Adipose tissue (tissue), 3 donors: ENCODE results near the gene TP73. TPM values are rescaled to one million over a fixed set of nuclear protein-coding genes. Genes with fewer than 3 reads are reported as not detected.
"Not testable (repeated sequence)": the region's sequence is repeated elsewhere in the genome, so short reads cannot be mapped to it uniquely, and the experiment has no call there.

Experiments
- H3K27ac ChIP-seq: one replicate; pipeline ENCODE4 v1.5.1; 2013; ENCODE audit warnings: low read depth, low read length
- WGBS, 3 donors: extraction: QIAGEN DNeasy Blood & Tissue Kit; methylation state at CpG; one replicate each; pipeline ENCODE4 v1.1.7; 2013; 5-methylcytosine and 5-hydroxymethylcytosine counted together
- polyA plus RNA-seq, 3 donors: library from polyadenylated mRNA; stranded (reverse); fragments of 200-250 nt; gene quantifications; one replicate each; pipeline ENCODE4 v1.2.3, GENCODE V29; 2013
- donor health status: healthy with polysubstance abuse.
- donor health status: Bipolar disorder and iron deficiency.
- donor health status: healthy.

The TP73 gene
- polyA plus RNA-seq, 3 donors, result 0.01 to 0.24 TPM; not detected in 1

- 79 to 86% (median 82%) methylated on average over 7 to 9 of the region's 9 CpGs for WGBS, 3 donors
Measured at GRCh38 chr1:3616861-3617260, 35.5 kb upstream of the TP73 start.

GRCh38 chr1:3617806-3618345 is 34.4 kb upstream of the TP73 start:
- 83 to 85% (median 84%) methylated on average over 16 to 18 of the region's 18 CpGs for WGBS, 3 donors

More at GRCh38 chr1:3616861-3617260, 35.5 kb upstream of the TP73 start:
- no peak overlapping the region for H3K27ac ChIP-seq

GRCh38 chr1:3618531-3618880 is 33.8 kb upstream of the TP73 start:
- no peak overlapping the region for H3K27ac ChIP-seq
- 55 to 76% (median 61%) methylated on average over 9 of the region's 9 CpGs for WGBS, 3 donors

More at GRCh38 chr1:3617806-3618345, 34.4 kb upstream of the TP73 start:
- H3K27ac ChIP-seq, result no peak overlapping the region

- WGBS, 3 donors, result 9 to 19% (median 12%) methylated on average over 18 to 21 of the region's 21 CpGs
- H3K27ac ChIP-seq, result no peak overlapping the region
Measured at GRCh38 chr1:3618881-3619671, 33.2 kb upstream of the TP73 start.

- no peak overlapping the region for H3K27ac ChIP-seq
- 74 to 88% (median 82%) methylated on average over 12 of the region's 12 CpGs for WGBS, 3 donors
Measured at GRCh38 chr1:3620708-3621107, 31.6 kb upstream of the TP73 start.

DNA sequence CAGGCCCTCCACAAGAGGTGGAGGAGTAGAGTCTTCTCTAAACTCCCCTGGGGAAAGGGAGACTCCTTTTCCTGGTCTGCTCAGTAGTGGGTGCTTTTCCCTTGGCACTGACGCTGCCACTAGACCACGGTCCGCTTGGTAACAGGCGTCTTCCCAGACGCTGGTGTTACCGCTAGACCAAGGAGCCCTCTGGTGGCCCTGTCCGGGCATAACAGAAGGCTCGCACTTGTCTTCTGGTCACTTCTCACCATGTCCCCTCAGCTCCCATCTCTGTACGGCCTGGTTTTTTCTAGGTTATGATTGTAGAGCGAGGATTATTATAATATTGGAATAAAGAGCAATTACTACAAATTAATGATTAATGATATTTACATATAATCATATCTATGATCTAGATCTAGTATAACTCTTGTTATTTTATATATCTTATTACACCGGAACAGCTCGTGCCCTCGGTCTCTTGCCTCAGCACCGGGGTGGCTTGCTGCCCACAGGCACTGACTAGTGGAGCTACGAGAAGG is 31.1 kb upstream of the TP73 start:
- H3K27ac ChIP-seq, result not testable (repeated sequence)
- 26 to 30% (median 27%) methylated on average over 11 to 15 of the region's 15 CpGs for WGBS, 3 donors

- WGBS, 3 donors, result 83 to 87% (median 86%) methylated on average over 9 of the region's 9 CpGs
- H3K27ac ChIP-seq, result not testable (repeated sequence)
Measured at GRCh38 chr1:3622102-3622501, 30.2 kb upstream of the TP73 start.

DNA sequence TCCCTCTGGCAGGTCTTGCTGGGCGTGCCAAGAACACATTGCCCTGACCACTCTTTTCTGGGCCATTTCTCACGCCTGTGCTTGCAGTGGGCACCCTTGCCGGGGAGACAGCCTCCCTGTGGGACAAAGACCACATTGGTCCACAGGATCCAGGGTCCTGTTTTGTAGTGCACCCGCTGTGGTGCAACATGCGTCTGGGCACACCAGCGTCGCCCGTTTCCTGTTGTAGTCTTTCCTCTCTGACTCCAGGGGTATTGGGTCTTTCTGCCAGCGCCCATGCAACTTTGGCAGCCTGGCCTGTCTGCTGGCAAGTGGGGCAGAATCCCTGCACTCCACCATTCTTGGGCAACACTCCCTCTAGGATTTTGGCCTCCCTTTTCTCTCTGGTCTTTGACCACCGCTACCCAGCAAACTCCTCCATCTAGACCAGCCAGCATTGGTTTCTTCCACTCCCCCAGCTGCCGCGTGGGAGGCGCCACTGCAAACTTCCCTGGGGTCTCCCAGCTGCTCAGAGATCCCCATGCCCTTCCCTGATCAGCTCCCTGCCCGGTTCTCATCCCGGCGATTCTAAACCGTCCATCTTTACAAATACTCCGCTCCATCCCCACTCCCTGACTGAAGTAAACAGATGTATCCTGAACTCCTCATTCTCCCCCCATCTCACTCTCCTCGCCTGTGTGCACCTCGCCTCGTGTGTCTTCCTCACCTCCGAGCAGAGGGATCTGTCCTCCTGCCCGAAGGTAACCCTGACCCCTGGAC is 28.7 kb upstream of the TP73 start:
- 23 to 33% (median 31%) methylated on average over 23 of the region's 23 CpGs for WGBS, 3 donors
- H3K27ac ChIP-seq, result no peak overlapping the region

- 0 to 1% (median 0%) methylated on average over 88 to 107 of the region's 108 CpGs for WGBS, 3 donors
- H3K27ac ChIP-seq, result no peak within 1 kb of the TSS
Measured at GRCh38 chr1:3624200-3625136, 27.8 kb upstream of the TP73 start, which contains the start of gene TPRG1L. TPRG1L (plus strand) TSS chr1:3625015; CDS start chr1:3625073, 58 bp downstream.

- 3 to 5% (median 3%) methylated on average over 46 to 71 of the region's 71 CpGs for WGBS, 3 donors
Measured at GRCh38 chr1:3625151-3625907, 27.0 kb upstream of the TP73 start.

DNA sequence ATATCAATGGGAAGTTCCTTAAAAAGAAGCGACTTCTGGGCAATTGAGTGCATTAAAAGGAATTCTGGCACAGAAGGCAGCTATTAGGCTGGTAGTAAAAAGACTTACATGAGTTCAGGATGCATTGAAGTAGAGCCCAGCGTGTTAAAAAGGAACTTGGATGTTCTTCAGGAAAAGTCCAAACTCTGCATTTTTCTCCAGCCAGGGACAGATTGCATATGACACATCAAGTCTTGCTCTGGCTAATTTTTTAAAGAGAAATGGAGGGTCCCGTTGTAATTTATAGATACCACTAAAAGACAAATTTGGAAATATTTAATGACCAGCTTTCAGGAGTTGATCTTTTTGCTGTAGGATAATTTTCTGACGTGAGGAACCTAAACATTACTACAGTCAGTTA is 26.3 kb upstream of the TP73 start:
- no peak overlapping the region for H3K27ac ChIP-seq
- WGBS, 3 donors, result 76 to 83% (median 81%) methylated on average over 4 of the region's 4 CpGs

More at GRCh38 chr1:3625151-3625907, 27.0 kb upstream of the TP73 start:
- no peak overlapping the region for H3K27ac ChIP-seq

- WGBS, 3 donors, result 92 to 93% (median 93%) methylated on average over 26 of the region's 26 CpGs
Measured at GRCh38 chr1:3627515-3628253, 24.6 kb upstream of the TP73 start.

DNA sequence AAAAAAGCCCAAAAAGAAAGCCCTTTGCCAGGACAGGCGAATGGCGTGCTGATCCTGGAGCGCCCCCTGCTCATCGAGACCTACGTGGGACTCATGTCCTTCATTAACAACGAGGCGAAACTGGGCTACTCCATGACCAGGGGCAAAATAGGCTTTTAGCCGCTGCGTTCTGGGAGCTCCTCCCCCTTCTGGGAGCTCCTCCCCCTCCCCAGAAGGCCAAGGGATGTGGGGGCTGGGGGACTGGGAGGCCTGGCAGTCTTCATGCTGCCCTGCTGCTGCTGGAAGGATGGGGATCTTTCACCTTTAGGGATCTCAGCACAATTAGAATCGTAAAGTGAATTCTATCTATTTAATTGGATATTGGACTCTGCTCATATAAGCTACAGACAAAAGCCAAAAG is 23.9 kb upstream of the TP73 start:
- no peak overlapping the region for H3K27ac ChIP-seq
- WGBS, 3 donors, result 84 to 94% (median 86%) methylated on average over 10 of the region's 10 CpGs

More at GRCh38 chr1:3627515-3628253, 24.6 kb upstream of the TP73 start:
- H3K27ac ChIP-seq, result no peak overlapping the region

DNA sequence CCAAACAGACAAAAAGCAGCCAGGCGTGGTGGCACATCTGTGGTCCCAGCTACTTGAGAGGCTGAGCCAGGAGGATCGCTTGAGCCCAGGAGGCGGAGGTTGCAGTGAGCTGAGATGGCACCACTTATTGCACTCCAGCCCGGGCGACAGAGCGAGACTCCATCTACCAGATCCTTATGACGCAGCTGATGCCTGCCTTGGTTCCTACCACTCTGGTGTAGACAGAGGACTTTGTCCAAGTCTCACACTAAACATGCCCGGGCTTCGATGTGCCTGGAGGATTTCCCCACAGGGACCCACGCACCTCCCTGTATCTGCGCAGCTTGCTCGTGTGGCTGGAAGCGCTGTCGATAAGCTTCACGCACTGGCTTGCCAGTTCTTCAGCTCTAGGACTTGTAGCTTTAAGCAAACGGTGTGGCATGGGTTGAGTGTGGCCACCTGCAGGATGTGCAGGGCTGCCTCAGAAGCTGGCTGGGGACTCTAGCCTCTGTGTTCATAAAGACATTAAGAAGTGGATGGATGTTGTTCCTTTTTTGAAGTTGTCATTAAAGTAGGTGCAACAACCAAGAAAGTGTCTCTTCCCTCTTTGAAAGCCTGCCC is 22.7 kb upstream of the TP73 start:
- WGBS, 3 donors, result 89 to 94% (median 92%) methylated on average over 15 to 16 of the region's 16 CpGs
- H3K27ac ChIP-seq, result no peak overlapping the region

- 54 to 79% (median 61%) methylated on average over 10 to 11 of the region's 11 CpGs for WGBS, 3 donors
- no peak overlapping the region for H3K27ac ChIP-seq
Measured at GRCh38 chr1:3630161-3630611, 22.1 kb upstream of the TP73 start.

DNA sequence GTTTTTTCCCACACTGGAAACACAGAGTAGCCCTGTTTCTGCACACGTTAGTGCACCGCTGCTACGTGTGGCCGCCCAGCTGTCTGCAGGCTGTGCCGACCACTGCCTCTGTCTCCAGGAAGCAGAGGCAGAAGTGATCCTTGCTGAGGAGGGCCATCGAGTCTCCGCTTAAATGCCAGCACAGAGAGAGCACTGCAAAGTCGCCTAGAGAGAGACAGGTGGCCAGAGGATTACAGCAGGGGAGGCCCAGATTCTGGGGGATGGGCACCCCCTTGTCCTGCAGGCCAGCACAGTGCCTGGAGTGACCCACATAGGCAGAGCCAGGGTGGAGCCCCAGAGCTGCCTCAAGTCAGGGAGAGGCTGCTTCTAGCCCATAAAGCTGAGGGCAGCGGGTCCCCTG is 21.4 kb upstream of the TP73 start:
- no peak overlapping the region for H3K27ac ChIP-seq
- WGBS, 3 donors, result 79 to 86% (median 82%) methylated on average over 9 of the region's 9 CpGs
